GM18861 (cell line): Measurements from ENCODE around the gene GGPS1.
"Not testable (repeated sequence)": the region's sequence is repeated elsewhere in the genome, so short reads cannot be mapped to it uniquely, and the experiment has no call there.

Source experiments
- ATAC-seq: cut with Tn5 transposase; IDR thresholded peaks from one replicate; pipeline ENCODE4 v1.9.1; 2021; ENCODE audit not compliant: unreplicated experiment

The GGPS1 gene

DNA sequence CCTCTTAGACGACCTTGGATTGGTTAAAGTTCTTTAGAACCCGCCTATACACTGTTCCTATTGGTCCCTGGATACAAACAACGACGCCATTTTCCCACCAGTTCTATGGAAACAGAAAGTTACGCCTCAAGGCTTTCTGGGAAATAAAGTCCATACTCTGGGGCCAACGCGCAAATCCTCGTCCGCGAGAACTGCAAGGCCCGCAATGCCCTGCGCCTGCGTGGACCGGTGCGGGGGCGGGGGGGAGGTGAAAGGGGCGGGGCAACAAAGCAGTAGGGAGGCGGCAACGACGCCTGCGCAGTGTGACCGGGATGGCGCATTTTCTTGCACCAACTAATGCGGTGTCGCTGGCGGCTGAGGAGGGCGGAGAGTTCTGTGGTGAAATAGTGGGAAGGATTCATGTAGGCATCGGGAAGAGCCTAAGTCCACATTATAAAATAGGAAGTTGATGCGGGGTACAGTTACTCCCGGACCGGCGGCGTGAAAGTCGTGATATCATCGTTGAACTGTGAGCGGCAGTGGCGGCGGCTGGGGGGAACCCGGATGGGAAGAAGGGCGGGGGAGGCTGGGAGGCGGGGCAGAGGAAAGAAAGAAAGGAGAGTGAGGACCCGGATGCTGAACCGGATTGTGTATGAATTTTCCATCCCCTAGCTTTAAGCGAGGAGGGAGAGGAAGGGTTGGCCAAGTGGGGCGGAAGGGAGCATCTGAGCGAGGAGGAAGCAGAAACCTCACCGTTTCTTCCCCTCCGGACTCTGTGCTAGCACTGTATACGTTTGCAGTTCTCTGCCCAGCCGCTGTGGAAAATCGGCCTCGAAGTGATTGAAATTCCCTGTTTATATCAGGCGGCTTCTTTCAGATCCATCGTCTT lies at the start of gene GGPS1:
GGPS1 (plus strand) TSS at position 300 of the 868 bp plus-strand sequence. CDS start 6,695 bp downstream, outside the sequence.
- peak; percentile 65 for ATAC-seq

DNA sequence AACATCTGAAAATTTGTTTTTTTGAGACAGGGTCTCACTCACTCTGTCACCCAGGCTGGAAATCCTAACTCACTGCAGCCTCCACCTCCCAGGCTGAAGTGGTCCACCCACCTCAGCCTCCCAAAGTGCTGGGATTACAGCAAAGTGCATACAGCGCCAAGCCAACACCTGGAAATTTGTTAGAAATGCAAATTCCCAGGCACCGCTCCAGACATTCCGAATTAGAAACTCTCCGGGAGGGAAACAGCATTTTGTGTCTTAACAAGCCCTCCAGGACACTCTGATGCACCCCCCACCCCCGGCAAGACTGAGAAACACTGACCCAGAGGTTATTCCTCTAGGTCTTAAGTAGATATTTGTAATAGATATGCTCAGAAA lies 49.5 kb upstream of the GGPS1 start:
- ATAC-seq, result no peak

DNA sequence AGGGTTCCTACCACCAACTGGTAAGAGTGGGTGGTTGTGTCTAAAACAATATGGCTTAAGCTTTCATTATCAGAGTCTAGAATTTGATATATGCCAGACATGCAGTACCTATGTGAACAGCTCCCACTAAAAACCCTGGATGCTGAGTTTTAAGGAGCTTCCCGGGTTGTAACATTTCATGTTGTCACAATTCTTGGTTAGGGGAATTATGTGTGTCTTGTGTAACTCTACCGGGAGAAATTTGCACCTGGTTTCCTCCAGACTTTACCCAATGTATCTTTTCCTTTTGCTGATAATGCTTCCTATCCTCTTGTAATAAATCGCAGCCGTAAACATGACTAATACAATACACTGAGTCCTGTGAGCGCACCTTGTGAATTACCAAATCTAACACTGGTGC lies 48.7 kb upstream of the GGPS1 start:
- ATAC-seq, result no peak

DNA sequence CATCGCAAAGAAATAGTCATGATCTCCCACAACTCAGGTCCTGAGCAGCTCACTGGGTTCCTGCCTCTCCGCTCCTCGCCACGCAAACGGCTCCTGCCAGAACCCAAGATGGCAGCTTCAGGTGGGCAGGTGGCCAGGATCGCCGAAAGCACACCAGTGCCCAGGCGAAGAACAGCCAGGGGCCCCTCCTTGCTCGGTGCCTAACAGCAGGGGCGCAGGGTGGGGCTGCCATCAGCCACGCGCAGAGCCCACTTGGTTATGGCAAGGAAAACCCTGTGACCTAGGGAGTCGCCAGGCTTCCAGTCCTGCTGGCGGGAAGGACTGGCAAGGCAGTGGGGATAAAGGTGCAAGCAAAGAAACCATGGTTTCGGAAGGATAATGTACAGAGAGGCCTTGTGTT lies 47.9 kb upstream of the GGPS1 start:
- no peak for ATAC-seq

DNA sequence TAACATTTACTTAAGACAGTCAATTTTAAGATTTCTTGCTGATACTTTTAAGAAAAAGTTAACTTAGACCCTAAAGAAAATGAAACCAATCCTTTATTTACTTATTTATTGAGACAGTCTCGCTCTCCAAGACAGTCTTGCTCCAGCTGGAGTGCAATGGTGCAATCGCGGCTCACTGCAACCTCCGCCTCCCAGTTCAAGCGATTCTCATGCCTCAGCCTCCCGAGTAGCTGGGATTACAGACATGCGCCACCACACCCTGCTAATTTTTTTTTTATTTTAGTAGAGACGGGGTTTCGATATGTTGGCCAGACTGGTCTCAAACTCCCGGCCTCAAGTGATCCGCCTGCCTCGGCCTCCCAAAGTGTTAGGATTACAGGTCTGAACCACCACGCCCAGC lies 44.7 kb upstream of the GGPS1 start:
- not testable (repeated sequence) for ATAC-seq

DNA sequence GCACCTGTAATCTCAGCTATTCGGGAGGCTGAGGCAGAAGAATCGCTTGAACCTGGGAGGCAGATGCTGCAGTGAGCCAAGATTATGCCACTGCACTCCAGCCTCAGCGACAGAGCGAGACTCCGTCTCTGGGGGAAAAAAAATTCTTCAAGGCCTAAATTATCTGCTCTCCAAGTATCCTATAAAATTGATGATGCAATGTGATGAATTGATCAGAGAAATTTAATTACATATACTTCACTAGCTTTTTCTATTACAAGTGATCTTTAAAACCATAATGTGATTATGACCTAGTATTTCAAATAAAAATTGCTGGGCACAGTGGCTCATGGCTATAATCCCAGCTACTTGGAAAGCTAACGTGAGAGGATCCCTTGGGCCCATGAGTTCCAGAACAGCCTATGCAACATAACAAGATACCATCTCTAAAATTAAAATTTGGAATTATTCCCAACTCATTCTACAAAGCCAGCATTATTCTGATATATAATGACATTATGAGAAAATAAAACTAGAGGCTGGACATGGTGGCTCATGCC lies 44.1 kb upstream of the GGPS1 start:
- no peak for ATAC-seq

DNA sequence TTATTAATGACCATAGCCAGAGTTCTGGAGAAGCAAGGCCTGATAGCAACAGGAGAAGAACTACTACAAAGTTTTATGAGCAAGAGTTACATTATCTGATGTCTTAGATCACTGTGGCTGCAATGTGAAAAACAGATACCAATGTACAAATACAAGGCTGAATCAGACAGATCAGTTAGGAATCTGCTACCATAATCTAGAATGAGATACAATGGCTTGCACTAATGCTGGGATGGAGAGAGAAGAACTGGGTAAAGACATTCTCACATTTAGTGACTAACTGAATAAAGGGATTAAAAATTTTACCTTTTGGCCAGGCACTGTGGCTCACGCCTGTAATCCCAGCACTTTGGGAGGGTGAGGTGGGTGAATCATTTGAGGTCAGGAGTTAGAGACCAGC lies 41.7 kb upstream of the GGPS1 start:
- no peak for ATAC-seq

DNA sequence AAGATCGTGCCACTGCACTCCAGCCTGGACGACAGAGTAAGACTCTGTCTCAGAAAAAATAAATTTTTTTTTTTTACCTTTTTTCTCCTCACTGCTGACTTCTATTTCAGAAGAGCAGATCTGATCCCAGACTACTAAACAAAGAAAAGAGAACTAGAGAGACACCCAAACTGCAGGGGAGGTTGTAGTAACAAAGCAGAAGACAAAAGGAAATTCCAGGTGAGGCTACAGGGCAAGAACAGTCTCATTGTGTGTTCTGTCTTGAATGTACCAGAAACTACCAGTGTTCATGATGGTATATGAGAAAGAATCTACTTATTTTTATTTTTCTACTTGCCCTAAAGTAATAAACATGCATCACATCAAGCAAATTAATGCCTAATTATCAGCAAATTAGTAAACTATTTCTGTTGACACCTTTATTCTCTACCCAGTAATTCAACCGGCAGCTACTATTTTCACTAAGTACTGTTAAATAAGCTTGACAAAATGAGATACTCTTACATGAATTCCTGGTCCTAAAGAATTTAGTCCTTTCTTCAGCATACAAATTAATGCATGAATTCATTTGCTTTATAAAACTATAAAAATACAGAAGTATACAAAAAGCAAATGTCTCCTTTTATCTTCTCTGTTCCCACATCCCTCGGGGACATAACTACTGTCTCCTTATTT lies 41.0 kb upstream of the GGPS1 start:
- no peak for ATAC-seq

DNA sequence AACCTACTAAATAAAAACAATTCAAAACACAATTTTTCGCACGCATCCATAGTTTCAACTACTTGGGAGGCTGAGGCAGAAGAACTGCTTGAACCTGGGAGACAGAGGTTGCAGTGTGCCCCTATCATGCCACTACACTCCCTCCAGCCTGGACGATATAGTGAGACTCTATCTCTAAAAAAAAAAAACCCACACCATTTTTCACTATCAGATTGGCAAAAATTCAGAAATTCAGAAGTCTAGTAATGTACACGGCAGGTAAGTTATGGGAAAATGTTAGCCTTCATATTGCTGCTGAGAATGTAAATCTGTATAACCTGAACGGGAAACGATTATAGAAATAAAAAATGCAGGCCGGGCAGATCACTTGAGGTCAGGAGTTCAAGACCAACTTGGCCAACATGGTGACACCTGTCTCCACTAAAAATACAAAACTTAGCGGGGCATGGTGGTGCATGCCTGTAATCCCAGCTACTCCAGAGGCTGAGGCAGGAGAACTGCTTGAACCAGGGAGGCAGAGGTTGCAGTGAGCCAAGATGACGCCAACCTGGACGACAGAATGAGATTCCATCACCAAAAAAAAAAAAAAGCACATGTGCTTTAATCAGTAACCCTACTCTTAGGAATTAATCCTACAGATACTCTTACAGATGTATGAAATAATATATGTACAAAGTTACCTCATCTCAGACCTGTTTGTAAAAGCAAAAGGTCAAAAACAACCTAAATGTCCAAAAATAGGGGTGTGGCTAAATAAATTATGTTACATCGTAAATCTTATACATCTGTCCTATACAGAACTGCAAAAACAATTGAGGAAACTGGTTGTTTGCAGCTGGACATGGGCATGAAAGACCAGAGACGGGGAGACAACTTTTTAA lies 38.3 kb upstream of the GGPS1 start:
- no peak for ATAC-seq

DNA sequence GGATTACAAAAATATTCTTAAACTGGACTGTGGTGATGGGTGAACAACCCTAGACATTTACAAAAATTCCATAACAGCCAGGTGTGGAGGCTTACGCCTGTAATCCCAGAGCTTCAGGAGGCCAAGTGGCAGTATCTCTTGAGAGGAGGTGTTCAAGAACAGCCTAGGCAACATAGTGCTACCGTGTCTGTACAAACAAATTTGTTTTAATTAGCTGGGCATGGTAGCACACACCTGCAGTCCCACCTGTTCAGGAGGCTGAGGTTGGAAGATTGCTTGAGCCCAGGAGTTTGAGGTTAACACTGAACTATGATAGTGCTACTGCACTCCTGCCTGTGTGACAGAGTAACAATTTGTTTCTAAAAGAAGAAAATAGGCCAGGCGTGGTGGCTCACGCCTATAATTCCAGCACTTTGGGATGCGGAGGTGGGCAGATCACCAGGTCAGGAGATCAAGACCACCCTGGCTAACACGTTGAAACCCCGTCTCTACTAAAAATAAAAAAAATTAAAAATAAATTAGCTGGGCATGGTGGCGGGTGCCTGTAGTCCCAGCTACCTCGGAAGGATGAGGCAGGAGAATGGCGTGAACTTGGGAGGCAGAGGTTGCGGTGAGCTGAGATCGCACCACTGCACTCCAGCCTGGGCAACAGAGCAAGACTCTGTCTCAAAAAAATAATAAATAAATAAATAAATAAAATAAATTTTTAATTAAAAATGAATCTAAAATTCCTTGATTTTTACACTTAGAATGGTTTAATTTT lies 37.4 kb upstream of the GGPS1 start:
- no peak for ATAC-seq

DNA sequence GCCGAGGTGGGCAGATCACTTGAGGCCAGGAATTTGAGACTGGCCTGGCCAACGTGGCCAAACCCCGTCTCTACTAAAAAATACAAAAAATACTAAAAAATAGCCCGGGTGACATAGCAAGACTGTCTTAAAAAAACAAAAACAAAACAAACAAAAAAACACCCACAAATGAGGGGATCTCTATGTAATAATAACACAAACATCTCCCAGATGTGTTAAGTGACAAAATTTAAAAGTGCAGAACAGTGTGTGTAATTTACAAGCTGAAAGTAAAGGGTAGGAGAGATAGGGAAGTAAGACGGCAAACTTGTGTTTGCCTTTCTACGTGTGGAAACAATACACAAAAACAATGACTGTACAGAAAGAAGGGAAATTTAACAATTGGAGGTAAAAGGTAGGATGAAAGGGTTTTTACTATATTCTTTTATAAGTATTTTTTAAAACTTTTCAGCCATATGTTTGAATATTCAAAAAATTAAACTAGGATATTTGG lies 36.7 kb upstream of the GGPS1 start:
- ATAC-seq, result no peak

DNA sequence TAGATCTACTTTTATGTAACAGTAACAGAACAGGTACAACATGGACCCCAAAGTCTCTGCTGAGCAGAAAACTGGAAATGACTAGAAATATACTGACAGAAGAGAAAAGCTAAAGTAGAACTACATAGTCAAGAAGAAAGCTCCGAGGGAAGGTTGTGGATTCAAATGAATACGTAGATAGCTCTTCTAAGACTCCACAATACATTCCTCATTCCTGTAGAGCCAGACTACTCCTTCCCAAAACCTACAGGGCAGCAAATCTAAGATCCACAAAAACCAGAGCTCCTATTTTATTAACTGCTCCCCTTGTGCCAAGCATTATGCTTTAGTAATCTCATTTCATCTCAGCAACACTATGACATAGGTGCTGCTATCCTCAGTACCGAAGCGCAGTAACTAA lies 35.6 kb upstream of the GGPS1 start:
- no peak for ATAC-seq

DNA sequence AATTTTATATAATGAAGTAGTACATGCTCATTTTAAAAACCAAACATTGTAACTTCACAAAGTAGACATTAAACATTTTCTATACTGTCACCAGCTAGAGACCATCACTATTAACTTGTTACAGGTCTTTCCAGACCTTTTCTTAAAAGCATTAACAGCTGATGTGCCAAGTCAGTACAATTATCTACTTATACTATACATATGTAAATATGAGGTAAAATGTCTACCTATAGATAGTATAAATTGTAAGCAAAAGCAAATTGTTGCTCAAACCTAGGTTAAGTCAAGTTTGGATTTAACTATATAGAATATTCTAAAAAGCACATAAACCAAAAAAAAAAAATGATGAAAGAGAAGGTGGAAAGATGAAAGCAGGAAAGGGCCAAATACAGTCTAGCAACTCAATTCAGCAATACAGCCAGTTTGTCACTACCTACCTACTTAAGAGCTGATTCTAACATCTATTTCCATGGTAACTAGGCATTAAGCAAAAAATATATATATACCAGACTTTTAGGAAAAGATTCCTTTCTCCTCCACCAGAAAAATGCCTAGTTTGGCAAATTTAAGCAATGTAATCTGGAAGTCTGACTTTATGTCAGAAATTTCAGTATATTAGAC lies 34.9 kb upstream of the GGPS1 start:
- ATAC-seq, result no peak

DNA sequence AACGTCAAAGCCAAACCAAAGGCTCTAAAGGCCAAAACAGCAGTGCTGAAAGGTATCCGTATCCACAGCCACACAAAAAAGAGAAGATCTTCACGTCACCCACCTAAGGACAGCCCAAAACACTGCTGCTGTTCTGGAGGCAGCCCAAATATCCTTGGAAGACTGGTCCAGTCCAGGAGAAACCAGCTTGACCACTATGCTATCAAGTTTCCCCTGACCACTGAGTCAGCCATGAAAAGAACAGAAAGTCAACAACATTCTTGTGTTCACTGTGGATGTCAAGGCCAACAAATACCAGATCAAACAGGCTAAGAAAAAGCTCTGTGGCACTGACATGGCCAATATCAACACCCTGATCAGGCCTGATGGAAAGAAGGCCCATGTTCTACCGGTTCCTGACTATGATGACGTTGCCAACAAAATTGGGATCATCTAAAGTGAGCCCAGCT lies 32.4 kb upstream of the GGPS1 start:
- ATAC-seq, result no peak

DNA sequence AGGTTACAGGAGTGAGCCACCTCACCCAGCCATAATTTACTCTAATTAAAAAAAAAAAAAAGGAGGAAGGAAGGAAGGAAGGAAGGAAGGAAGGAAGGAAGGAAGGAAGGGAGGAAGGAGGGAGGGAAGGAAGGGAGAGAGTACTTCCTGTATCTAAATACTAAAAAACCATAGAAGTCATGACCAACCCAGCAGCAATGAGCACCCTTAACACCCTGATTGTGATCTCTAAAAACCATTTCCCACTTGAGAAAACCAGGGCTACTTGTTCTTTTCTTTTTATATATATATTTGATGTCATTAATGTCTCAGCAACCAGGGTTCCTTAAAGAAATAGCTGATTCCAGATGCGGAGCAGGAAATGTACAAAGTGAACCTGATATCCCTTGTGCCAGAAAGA lies 31.6 kb upstream of the GGPS1 start:
- ATAC-seq, result no peak

DNA sequence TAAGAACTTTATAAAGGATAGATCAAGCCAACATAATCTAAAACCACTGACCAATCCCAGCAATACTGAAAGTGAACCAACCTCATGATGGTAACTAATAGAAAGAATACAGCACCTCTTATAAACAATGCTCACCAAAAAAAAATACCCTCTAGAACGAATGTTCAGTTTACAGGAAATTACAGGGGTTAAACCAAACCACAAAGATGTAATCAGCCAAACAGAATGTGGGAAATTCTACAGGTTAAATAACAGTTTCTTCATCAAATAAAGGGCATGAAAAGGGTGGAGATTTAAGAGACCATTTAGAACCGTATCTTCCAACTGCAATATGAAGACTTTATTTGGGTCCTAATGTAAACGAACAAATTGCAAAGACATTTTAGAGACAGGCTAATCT lies 30.8 kb upstream of the GGPS1 start:
- no peak for ATAC-seq

DNA sequence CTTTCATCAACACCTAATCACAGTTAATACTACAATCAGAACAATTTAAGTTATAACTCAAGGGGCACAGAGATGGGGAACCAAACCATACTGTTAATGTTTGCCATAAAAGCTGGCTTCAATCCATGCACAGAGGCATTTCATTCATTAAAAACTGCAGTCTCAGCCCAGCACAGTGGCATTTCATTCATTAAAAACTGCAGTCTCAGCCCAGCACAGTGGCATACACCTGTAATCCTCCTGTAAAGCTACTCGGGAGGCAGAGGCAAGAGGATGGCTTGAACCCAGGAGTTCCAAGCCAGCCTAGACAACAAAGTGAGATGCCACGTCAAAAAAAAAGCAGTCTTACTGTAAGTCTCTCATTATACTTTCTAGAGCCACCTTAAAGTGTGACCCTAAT lies 29.6 kb upstream of the GGPS1 start:
- ATAC-seq, result no peak

DNA sequence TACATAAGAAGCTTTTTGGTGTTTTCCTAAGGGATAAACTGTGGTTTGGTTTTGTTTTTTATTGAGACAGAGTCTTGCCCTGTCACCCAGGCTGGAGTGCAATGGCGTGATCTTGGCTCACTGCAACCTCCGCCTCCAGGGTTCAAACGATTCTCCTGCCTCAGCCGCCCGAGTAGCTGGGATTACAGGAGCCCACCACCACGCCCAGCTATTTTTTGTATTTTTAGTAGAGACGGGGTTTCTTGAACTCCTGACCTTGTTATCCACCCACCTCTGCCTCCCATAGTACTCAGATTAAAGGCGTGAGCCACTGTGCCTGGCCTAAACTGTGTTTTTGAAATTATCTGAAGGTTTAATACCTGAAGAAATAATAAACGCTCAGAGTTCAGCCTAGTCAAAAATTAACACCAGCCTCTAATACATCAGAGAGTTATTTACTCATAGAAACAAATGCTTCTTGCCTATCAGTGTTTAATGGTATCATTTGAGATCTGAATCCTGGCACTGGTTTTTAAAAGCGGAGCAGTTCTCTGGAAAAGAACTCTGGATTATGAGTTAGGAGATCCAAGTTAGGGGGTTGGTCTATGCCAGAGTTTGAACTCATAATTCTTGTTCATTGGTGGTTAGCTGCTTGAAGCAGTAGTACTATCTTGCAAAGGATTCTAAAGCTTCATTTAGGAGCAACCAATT lies 29.1 kb upstream of the GGPS1 start:
- ATAC-seq, result no peak

DNA sequence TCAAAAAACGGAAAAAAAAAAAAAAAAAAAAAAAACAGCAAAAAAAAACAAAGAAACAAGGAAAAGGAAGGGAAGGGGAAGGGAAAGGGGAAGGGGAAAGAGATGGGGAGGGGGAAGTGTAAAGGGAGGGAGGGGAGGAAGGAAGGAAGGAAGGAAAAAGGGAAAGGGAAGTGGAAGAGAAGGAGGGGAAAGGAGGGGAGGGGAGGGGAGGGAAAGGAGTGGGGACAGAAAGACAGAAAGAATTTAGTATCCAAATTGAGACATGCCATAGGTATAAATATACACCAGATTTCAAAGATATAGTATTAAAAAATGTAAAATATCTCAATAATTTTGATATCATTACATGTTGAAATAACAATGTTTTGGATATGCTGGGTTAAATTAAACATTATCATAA lies 26.2 kb upstream of the GGPS1 start:
- no peak for ATAC-seq
